ACHN (cell line): Measurements from ENCODE around the gene CPT1A.
A peak's percentile ranks its signal among the peaks of the same experiment; 100 is the strongest.
"Not testable (repeated sequence)": the region's sequence is repeated elsewhere in the genome, so short reads cannot be mapped to it uniquely, and the experiment has no call there.

Source experiments
- DNase-seq: peaks from one replicate; pipeline ENCODE4 v3.0.0-alpha.2; 2015
- in situ Hi-C: cut with HindIII; loops from 2 replicates; pipeline ENCODE4 v1.10.0; 2017; ENCODE audit warnings: low sequenced_read_pairs, low pct_ligation_motif_present, low pct_unique_long_range_greater_than_20kb

CPT1A gene

DNA sequence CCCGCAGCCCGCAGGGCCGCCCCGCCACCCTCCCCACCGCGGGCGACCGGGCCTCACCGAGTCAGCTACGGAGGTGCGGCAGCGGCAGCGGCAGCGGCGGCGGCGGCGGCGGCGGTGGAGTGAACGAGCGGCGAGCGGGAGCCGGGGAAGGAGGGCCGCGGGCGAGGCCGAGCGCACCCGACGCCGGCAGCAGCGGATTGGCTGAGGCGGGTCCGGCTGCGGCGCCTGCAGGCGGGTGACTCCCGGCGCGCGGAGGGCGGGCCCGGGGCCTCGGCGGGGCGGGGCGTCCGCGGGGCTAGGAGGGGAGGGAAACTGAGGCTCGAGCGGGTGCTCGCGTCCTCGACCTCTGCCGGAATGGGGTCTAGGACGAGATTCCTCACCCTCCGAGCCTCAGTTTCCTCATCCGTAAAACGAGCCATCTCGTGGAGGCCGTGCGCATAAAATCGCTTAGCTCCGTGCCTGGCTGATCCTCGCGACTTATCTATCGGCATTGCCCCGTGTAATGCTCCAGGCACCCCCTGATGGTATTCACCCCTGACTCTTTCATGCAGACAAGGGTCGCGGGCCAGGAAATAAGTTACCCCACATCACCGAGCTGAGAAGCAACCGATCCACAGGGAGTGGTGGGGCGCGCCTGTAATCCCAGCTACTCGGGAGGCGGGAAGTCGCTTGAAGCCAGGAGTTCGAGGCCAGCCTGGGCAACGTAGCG lies at the start of gene CPT1A:
Gene CPT1A, minus strand, starts transcription at position 199 of the 709 bp plus-strand sequence. CDS start 26,442 bp downstream, outside the sequence.
- peak; percentile 69 for DNase-seq
- in situ Hi-C loops, result no loop called here

DNA sequence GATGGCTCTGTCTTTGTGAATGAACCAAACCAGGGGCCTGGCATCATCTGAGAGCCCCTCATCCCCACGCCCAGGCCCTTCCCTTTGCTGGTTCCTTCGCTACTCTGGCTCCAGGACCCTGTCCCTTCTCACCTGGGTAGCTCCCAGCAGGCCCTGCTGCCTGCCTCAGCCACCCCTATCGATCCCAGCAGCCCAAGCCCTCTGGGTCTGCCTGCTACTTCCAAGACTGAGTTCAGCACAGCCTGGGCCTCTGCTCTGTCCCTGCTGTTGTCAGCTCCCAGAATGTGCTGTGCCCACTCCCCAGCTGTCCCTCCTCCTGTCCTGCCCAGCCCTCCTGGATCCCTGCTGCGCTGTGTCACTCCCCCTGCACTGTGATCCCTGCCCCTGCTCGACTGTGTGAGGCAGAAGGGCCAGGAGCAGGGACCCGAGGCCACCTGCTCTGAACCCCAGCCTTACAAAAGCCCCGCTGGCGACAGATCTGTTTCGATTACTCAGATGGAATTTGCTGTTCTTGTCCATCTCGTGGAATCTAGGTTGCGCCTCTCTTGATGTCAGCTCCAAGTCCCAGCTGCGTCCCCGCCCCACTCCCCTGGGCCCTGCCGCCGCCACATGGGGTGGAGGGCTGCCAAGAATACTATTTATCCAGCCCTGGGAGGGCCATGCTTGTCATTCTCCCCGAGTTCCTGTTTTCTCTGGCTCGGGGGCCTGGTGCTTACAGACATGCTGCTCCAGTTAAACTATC lies 48.9 kb upstream of the CPT1A start:
- no peak for DNase-seq
- in situ Hi-C loops, result no loop called here

DNA sequence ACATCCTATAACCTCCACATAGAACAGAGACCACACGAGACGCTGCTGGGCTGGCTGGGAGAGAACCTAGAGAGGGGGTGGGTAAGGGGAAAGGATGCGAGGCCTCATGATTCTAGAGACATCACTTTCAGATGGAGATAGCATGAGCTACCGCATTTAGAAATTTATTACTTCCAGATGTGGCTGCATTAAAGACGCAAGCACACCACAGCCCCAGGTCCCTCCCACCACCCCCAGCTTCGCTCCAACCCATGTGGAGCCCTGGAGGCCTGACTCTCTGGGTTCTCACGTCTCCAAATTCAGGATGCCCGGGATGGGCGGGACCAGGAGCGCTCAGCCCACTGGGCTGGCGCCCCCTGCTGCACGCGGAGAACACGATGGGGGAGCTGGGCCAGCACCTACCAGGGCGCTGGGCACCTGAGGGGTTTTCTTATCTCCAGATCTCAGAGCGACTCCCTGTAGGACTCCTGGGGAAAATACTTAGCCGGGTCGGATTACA lies 48.3 kb upstream of the CPT1A start:
- DNase-seq, result no peak
- in situ Hi-C loops, result no loop called here

DNA sequence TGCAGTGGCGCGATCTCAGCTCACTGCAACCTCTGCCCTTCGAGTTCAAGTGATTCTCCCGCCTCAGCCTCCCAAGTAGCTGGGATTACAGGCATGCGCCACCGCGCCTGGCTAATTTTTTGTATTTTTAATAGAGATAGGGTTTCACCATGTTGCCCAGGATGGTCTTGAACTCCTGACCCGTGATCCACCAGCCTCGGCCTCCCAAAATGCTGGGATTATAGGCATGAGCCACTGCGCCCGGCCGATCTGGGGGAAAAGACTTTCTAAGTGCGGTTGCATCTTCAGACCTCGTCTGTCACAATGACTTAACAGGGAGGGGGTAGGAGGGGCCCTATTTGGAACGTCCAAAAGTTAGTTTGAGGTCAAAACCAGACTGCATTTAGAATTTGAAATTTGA lies 43.1 kb upstream of the CPT1A start:
- DNase-seq, in situ Hi-C loops: not testable (repeated sequence)

DNA sequence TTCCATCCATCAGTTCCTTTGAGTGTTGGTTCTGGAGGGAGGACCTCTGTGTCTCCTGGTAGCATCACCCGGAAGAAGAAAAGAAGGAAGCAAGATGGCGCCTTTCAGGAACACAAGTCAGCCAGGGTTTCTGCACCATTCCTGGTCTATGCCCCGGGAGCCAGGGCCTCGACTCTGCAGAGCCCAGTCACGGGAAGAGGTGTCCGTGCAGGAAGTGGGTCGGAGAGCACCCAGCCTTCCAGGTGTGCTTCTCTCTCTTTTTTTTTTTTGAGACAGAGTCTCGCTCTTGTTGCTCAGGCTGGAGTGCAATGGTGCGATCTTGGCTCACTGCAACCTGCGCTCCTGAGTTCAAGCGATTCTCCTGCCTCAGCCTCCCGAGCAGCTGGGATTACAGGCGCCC lies 40.7 kb upstream of the CPT1A start:
- DNase-seq, result no peak
- in situ Hi-C loops, result no loop called here

DNA sequence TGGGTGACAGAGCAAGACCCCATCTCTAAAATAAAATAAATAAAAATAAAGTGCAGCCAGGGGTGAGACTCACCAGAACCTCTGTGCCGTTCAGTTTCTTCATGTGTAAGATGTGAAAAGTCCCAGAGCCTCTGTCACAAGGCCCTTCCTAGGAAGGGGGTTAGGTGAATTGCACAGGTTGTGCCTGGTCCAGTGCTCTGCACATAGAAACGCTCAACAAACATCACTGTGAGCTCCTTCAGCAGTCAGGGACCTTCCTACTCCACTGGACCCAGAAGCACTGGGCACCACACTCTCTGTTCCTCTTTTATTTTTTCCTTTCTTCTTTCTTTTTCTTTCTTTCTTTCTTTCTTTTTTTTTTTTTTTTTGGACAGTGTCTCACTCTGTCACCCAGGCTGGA lies 39.6 kb upstream of the CPT1A start:
- in situ Hi-C loops, result no loop called here
- DNase-seq, result no peak

DNA sequence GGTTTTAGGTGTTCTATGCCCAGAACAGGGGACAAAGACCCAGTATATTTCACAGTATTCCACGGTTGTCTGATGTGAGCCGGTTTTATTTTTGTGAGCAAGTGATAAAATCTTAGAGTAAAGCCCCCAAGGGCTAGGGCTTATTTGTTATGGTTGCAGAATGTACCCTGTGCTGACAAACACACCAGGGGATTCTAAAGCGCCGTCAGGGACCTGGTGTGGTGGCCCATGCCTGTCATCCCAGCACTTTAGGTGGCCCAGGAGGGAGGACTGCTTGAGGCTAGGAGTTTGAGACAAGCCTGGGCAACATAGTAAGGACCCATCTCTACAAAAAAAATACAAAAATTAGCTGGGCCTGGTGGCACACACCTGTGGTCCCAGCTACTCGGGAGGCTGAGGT lies 39.1 kb upstream of the CPT1A start:
- no peak for DNase-seq
- in situ Hi-C loops, result no loop called here

DNA sequence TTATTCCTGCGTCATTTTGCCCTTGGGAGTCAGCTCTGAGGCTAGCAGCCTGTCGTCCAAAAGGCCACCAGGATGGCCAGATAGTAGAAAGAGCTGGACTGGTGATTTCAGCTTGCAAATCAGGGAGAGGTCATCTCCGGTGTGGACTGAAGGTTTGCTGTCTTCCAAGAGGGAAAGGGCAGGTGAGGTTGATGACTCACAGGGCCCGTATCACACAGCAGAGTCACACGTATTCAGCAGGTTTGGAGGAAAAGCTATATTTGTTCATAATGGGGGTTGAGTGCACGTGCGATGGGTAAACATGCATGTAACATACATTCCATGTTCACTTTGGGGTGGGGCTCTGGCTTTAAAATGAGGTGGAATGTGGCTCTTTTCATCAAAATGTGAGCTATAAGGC lies 36.3 kb upstream of the CPT1A start:
- in situ Hi-C loops, result no loop called here
- no peak for DNase-seq

DNA sequence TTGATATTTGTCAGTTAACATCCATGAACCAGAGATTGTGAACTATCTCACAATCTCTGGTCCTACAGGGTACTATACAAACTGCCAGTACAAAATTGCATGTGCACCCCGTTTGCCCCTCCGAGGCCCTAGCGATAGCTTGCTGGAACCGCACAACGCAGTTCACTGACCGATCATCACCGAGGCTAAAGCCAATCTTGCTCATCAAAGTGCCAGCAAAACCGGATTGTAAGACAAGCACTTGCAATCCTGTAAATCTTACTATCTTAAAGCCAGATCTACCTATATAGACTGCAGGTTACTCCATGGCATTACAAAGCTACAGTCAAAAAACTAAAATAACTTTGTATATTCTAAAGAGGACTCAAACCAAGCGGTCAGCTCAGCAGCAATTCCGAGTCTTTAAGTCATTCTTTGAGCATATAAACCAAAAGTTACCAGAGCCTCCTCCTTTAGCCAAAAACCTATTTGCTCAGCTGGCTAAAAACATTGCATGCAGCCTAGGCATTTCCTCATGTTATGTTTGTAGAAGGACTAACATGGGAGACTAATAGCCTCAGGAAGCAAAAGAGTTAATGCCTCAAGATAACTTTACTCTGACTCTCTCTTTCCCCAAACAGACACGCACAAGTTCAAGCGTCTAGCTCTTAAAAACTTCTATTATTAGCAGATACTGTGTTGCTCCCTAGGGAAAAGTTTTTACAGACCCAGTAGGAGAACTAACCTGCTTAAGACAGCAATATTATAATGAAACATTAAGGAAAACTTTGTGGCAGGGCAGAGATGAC lies 30.7 kb upstream of the CPT1A start:
- in situ Hi-C loops, result no loop called here
- no peak for DNase-seq

DNA sequence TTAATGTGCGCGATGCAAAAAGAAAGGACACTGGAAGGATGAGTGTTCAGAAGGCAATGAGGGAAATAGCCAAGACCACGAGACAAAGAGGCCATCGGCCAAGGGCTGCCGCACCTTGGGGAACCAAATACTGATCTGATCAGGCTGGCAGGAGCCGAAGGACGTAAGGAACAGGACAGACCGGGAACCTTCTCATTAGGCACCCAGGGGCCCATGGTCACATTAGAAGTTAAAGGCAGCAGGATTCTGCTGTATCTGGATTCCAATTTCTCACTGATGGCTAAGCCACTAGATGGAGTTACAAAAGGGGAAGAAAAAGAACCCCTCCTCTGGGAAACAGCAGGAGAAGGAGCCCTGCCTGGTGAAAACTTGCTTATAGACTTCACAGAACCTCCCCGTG lies 28.8 kb upstream of the CPT1A start:
- in situ Hi-C loops, result no loop called here
- no peak for DNase-seq

DNA sequence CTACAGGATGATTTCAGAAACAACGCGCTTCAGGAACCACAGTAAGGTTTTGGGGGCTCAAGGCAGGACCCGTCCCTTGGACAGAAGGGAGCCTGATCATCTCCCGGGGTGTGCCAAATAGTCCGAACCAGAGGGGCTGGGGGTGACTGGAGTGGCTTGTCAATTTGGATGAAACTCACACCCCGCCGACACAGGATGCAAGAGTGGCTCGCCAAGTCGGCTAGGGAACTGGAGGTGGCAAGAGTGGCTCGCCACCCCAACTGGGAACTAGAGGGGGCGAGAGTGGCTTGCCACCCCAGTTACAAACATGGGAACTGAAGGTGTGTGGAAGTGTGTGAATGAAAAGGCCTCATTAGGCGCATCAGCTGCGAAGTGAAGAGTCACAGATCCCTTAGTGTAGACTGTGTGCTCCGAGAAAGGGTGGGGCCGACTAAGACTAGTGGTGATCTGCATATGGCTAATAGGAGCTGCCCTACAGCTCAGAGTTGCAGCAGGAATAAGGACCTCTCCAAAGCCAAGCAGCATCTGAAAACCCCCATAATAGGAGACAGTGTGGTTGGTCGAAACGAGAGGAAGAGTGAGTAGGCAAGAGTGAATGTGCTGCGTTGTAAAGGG lies 26.6 kb upstream of the CPT1A start:
- no peak for DNase-seq
- in situ Hi-C loops, result no loop called here

DNA sequence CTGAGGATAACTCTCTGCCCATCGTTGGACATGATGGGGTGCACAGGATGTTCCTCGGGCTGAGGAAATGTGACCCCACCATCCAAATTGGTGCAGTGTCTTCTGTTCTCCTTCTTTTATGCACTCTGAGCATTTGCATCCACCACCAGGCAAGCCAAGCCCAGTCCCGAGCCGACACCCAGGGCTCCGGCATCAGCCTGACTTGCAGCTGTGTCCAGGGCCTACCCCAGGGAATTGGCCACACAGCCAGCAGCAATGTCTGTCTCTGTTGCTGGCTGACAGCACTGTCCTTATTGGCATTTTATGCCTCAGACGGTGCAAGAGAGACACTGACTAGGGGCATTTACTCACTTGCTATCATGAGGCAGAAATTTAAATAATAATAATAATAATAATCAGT lies 25.4 kb upstream of the CPT1A start:
- DNase-seq, result no peak
- in situ Hi-C loops, result no loop called here

DNA sequence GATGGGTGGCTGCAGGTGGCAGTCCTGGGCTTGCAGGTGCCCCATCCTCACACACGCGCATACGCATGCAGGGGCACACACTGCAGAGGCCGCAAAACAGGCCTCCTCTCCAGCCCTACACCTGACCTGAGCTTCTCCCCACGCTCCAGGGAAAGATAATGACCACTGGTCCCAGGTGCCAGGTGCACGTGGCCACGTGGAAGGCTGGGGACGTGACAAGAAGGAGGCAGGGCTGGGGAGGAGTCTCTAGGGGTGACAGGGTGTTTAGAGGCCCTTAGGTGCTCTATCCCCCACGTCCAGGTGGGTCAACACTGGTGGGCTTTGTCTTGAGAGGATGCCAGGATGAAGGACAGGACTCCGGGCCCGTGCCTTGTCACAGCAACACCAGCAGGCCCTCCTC lies 23.5 kb upstream of the CPT1A start:
- in situ Hi-C loops, result no loop called here
- no peak for DNase-seq

DNA sequence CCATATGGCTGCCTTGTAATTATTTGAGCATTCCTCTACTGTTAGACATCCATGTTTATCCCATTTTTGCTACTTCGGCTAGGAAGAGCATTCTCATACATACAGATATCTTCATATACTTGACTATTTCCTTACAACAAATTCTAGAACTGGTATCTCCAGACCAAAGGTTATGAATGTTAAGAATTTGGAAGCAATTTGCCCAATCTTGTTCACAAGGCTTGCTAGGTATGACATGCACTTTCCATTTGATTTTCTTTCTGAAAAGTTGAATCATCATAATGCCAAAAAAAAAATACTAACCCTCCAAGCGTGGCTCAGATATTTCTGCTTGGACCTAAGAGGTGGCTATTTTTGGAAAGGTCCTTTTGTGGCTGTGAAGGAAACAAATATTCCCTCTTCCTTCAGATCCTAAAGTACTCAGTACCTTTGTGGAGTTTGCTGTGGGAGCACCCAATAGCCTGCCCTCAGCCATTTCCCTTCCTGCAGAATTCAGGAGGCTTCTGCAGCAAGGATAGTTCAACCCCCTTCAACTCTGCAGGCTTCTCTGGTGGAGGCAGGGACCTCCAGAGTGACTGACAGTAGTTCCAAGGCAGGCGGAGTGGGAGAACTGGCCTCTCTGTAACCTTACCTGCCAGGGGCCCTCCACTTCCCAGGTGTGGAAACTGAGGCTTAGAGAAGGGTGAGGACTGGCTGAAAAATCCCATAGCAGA lies 22.0 kb upstream of the CPT1A start:
- in situ Hi-C loops, result no loop called here
- no peak for DNase-seq

DNA sequence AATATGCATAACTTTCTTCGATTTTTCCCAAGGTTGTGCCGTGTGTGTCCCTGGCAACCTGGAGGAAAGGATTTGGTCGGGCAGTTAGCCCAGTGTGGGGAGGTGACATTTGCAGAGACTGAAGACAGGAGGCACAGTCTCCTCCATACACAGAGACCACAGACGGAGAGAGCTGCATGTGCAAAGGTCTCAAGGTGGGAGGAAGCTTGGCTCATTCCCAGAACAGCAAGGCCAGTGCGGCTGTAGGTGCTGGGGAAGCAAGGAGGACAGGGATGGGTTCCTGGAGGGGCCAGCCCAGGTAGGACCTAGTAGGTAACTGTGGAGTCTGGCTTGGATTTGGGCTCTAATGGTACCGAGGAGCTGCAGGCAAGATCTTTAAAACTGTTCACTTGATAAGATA lies 20.7 kb upstream of the CPT1A start:
- in situ Hi-C loops, result no loop called here
- no peak for DNase-seq

DNA sequence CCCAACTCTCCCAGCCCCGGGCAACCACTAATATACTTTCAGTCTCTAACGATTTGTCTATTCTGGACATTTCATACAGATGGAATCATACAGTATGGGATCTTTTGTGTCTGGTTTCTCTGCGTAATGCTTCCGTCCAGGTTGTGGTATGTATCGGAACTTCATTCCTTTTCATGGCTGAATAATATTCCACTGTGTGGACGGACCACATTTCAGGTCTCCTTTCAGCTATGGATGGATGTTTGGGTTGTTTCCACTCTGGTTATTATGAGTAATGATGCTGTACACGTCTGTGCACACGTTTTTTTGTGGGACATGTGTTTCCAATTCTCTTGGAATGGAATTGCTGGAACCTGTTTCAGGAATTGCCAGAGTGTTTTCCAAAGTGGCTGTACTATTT lies 17.4 kb upstream of the CPT1A start:
- in situ Hi-C loops, result no loop called here
- DNase-seq, result no peak

DNA sequence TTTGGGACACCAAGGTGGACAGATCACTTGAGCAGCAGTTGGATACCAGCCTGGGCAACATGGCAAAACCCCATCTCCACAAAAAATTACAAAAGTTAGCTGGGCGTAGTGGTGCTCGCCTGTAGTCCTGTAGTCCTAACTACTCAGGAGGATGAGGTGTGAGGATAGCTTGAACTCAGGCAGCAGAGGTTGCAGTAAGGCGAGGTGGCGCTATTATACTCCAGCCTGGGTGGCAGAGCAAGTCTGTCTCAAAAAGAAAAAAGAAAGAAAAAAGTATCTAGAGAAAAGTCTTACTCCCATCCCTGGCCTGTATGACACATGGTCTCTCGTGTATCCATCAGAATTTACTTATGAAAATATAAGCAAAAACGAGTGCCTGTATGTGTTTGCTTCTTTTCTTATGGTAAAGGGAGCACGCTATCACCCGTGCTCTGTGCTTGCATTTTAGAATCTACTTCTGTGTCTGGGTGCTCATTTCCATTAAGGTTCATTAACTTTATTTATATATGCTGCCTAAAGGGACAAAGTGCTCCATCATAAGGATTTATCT lies 15.4 kb upstream of the CPT1A start:
- DNase-seq, result no peak
- in situ Hi-C loops, result no loop called here

DNA sequence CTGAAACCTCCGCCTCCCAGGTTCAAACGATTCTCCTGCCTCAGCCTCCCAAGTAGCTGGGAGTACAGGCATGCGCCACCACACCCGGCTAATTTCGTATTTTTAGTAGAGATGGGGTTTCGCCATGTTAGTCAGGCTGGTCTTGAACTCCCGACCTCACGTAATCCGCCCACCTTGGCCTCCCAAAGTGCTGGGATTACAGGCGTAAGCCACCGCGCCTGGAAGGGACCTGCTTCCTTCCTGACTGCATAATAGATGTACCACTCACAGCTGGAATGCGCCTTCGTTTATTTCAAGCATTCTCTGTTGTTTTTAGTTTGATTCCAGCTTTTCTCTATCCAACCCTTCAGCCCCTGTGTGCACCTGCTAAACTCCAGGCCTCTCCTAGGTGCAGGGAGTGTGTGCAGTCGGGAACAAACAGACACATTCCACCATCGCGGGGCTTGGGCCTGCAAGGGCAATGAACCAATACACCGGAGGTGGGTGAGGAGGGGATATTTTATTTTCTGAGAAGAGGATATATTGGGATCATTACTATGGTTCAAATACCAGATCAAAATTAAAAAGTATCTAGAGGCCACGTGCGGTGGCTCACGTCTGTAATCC lies 14.8 kb upstream of the CPT1A start:
- in situ Hi-C loops, DNase-seq: not testable (repeated sequence)
